ENCODE results near the gene KIF18B. TPM values are rescaled to one million over a fixed set of nuclear protein-coding genes. Genes with fewer than 3 reads are reported as not detected.

Gene KIF18B
- total and polyA plus RNA-seq, 9 donors, result 0.10 to 0.79 (median 0.17) TPM; not detected in 3

DNA sequence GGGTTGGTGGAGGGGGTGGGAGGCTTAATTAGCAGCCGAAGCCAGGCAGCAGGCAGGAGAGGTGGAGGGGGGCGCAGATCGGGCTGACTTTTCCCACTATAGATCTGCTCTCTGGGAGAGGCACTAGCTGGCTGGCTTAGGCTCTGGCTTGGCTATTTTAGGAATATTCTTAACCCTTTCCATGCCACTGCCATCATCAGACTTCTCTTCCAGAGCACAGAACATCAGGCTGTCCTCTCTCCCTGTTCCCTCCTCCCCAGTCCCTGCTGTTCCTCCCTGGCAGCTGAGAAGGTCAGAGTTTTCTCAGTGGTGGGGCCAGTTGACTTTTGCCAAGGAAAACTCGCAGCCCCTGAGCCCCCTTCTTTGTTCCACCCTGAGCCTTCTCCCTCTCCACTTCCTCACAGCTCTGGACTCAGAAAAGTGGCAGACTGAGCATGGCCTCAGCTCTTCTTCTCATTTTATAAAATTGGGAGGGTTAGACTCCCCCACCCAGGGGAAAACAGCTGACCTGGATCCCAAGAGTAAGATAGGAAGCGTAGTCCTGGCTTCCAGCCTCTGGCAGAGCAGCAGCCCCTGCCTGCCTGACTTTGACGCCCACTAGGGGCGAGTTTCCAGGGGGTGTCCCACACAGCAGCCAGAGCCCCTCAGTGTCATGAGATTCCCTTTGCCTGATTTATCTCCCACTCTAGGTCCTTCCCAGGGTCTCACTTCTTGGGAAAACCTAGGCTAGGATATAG, 30.4 kb upstream of the KIF18B start:
- H3K27ac ChIP-seq, result peak overlapping the region; percentile 18 to 64
- intact Hi-C loops (cut with DNase I), result loop anchor here in 2 of 4 donors (2.0 to 5.0 kb wide), 2 partner anchors 17 to 34 kb away; no protein-coding TSS in a partner anchor
- peaks cover 24% of the 10 kb centered on the region for H3K4me1 ChIP-seq (ENCODE audit: insufficient read depth)

GRCh38 chr17:44977065-44977464, 29.5 kb upstream of the KIF18B start:
- H3K27ac ChIP-seq, result peak overlapping the region in 1 of 2 donors; percentile 64
- peaks cover 24% of the 10 kb centered on the region for H3K4me1 ChIP-seq (ENCODE audit: insufficient read depth)
- intact Hi-C loops (cut with DNase I), result loop anchor here in 2 of 4 donors (2.0 to 5.0 kb wide), 2 partner anchors 16 to 35 kb away; no protein-coding TSS in a partner anchor
- no peaks in the 10 kb centered on the region for H3K9me3 ChIP-seq
- H3K36me3 ChIP-seq, result no peaks in the 10 kb centered on the region
- no peak for DNase-seq
- no peaks in the 10 kb centered on the region for H3K27me3 ChIP-seq
- H3K4me3 ChIP-seq, result no peak overlapping the region
- TF ChIP-seq CTCF (IDR thresholded peaks at IDR 0.05), result no peak
- no peak for TF ChIP-seq POLR2A (IDR thresholded peaks at IDR 0.05)
- TF ChIP-seq EP300 (IDR thresholded peaks at IDR 0.05), result no peak
- 53 to 68% (median 56%) methylated on average over 3 of the region's 3 CpGs for WGBS, 3 donors

More for the DNA sequence above, 30.4 kb upstream of the KIF18B start:
- no peaks in the 10 kb centered on the region for H3K27me3 ChIP-seq
- WGBS, 3 donors, result 11 to 21% (median 11%) methylated on average over 7 of the region's 7 CpGs
- no peak overlapping the region for H3K4me3 ChIP-seq
- H3K36me3 ChIP-seq, result no peaks in the 10 kb centered on the region
- peak in 2 of 5 donors; percentile 52 to 55 for DNase-seq
- H3K9me3 ChIP-seq, result no peaks in the 10 kb centered on the region
- TF ChIP-seq CTCF (IDR thresholded peaks at IDR 0.05) (no peak), POLR2A (IDR thresholded peaks at IDR 0.05) (no peak), EP300 (IDR thresholded peaks at IDR 0.05) (no peak)

DNA sequence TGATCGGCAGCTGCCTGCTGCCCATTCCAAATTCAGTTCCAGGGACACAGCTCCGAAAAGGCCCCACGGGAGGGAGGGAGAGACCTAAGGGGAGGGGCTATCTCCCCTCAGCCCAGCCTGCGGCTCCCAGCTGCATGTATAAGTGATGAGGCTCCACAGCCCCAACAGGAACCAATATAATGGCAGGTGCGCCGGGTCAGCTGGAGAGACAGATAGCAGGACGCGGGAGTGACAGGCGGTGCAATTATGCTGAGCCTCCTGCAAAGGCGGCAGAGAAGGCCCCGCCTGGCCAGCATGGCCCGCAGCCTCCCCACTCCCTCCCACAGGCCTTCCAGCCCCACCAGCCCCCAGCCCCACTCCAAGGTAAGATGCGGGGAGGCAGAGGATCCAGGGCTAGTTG, 28.6 kb upstream of the KIF18B start:
- intact Hi-C loops (cut with DNase I), result loop anchor here in 2 of 4 donors (2.0 to 5.0 kb wide), 2 partner anchors 15 to 36 kb away; no protein-coding TSS in a partner anchor
- no peaks in the 10 kb centered on the region for H3K9me3 ChIP-seq
- H3K27ac ChIP-seq, result no peak overlapping the region
- no peak overlapping the region for H3K4me3 ChIP-seq
- TF ChIP-seq POLR2A (IDR thresholded peaks at IDR 0.05), result no peak
- TF ChIP-seq EP300 (IDR thresholded peaks at IDR 0.05), result no peak
- TF ChIP-seq CTCF (IDR thresholded peaks at IDR 0.05), result no peak
- 74 to 80% (median 74%) methylated on average over 13 of the region's 13 CpGs for WGBS, 3 donors
- H3K27me3 ChIP-seq, result no peaks in the 10 kb centered on the region
- H3K4me1 ChIP-seq (ENCODE audit: insufficient read depth), result peaks cover 23% of the 10 kb centered on the region
- no peaks in the 10 kb centered on the region for H3K36me3 ChIP-seq
- no peak for DNase-seq

DNA sequence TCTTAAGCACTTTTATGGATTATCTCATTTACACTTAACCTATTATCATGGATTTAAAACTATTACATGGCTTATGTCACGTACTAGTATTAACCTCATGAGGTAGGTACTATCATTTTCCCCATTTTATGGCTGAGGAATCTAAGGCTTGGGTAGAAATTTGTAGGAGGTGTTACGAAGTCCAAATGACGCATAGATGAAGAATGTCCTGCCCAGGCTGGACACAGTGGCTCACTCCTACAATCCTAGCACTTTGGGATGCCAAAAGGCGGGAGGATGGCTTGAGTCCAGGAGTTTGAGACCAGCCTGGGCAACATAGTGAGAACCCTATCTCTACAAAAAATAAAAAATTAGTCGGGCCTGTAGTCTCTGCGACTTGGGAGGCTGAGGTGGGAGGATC, 25.4 kb upstream of the KIF18B start:
- no peak overlapping the region for H3K27ac ChIP-seq
- H3K9me3 ChIP-seq, result no peaks in the 10 kb centered on the region
- no peaks in the 10 kb centered on the region for H3K27me3 ChIP-seq
- no peak overlapping the region for H3K4me3 ChIP-seq
- TF ChIP-seq EP300 (IDR thresholded peaks at IDR 0.05), result no peak
- TF ChIP-seq POLR2A (IDR thresholded peaks at IDR 0.05), result no peak
- DNase-seq, result no peak
- intact Hi-C loops (cut with DNase I), result no loop called here
- no peaks in the 10 kb centered on the region for H3K36me3 ChIP-seq
- H3K4me1 ChIP-seq (ENCODE audit: insufficient read depth), result peaks cover 10% of the 10 kb centered on the region
- 84 to 91% (median 87%) methylated on average over 6 of the region's 6 CpGs for WGBS, 3 donors
